Peyer's patch (tissue), 4 donors: ENCODE data around the gene GNG13. TPM values are rescaled to one million over a fixed set of nuclear protein-coding genes. Genes with fewer than 3 reads are reported as not detected.

Experiments used
- DNase-seq, 3 donors: peaks; one replicate each; pipeline ENCODE4 v3.0.0-alpha.2; 2017 to 2019
- H3K27ac ChIP-seq, 4 donors: fragments of 200-600 bp; sonication (generic); one replicate each; pipeline ENCODE4 v1.5.1; 2016 to 2019
- H3K27me3 ChIP-seq, 2 donors: fragments of 200-600 bp; sonication (generic); one replicate each; pipeline ENCODE4 v1.5.1; 2019
- H3K36me3 ChIP-seq, 3 donors: fragments of 200-600 bp; sonication (generic); one replicate each; pipeline ENCODE4 v1.5.1; 2016 to 2019
- H3K4me1 ChIP-seq, 4 donors: fragments of 200-600 bp; sonication (generic); one replicate each; pipeline ENCODE4 v1.5.1; 2016 to 2019
- H3K4me3 ChIP-seq, 4 donors: fragments of 200-600 bp; sonication (generic); 1 replicate in 3 of 4; 2 replicates in 1 of 4; pipeline ENCODE4 v1.5.1; 2016 to 2019; ENCODE audit warnings: mild to moderate bottlenecking in 1 of 4
- H3K9me3 ChIP-seq, 4 donors: fragments of 200-600 bp; sonication (generic); one replicate each; pipeline ENCODE4 v1.5.1; 2016 to 2019; ENCODE audit warnings: mild to moderate bottlenecking in 1 of 4
- CTCF ChIP-seq, 6 experiments: fragments of 450-650 bp in 4 of 6; fragments of 200-600 bp in 2 of 6; sonication (generic) in 1 of 6; IDR thresholded peaks; one replicate each; pipeline ENCODE4 v1.5.1; 2017 to 2019; ENCODE audit warnings: antibody characterized with exemption in 6 of 6, mild to moderate bottlenecking in 3 of 6, moderate library complexity in 1 of 6
- POLR2A ChIP-seq, 2 donors: fragments of 450-650 bp; IDR thresholded peaks; one replicate each; pipeline ENCODE4 v1.5.1; 2017; ENCODE audit warnings: antibody characterized with exemption in 2 of 2, mild to moderate bottlenecking in 2 of 2, moderate library complexity in 2 of 2
- total RNA-seq, 4 donors: library from RNA; depleted of rRNA; stranded (reverse); fragments of >200 nt; gene quantifications; one replicate each; pipeline ENCODE4 v1.1.0, GENCODE V29; 2016

The GNG13 gene
- total RNA-seq, 4 donors from 2014 or later: 1.9 TPM; not detected in 3

GRCh38 chr16:803754-804080, 3.2 kb upstream of the GNG13 start:
- no peaks in the 10 kb centered on the region for H3K9me3 ChIP-seq
- H3K4me3 ChIP-seq: no peak overlapping the region
- no peaks in the 10 kb centered on the region for H3K36me3 ChIP-seq
- TF ChIP-seq CTCF (IDR thresholded peaks at IDR 0.05) (no peak), POLR2A (IDR thresholded peaks at IDR 0.05) (no peak)
- DNase-seq: no peak
- no peak overlapping the region for H3K27ac ChIP-seq
- H3K27me3 ChIP-seq: peaks cover 0 to 21% of the 10 kb centered on the region in 2 donors
- H3K4me1 ChIP-seq: peaks cover 0 to 6% (median 2%) of the 10 kb centered on the region in 4 donors

GRCh38 chr16:802914-803753, 2.6 kb upstream of the GNG13 start:
- peaks cover 0 to 21% of the 10 kb centered on the region in 2 donors for H3K27me3 ChIP-seq

GRCh38 chr16:802461-802860, 1.9 kb upstream of the GNG13 start:
- H3K4me1 ChIP-seq: peaks cover 0 to 3% (median 0%) of the 10 kb centered on the region in 4 donors
- DNase-seq: no peak
- no peaks in the 10 kb centered on the region for H3K9me3 ChIP-seq
- peaks cover 0 to 21% of the 10 kb centered on the region in 2 donors for H3K27me3 ChIP-seq
- H3K36me3 ChIP-seq: no peaks in the 10 kb centered on the region
- no peak for TF ChIP-seq CTCF (IDR thresholded peaks at IDR 0.05)
- H3K27ac ChIP-seq: no peak overlapping the region
- H3K4me3 ChIP-seq: no peak overlapping the region

More at GRCh38 chr16:802914-803753, 2.6 kb upstream of the GNG13 start:
- Histone ChIP-seq H3K4me1 (peaks cover 0 to 3% (median 1%) of the 10 kb centered on the region in 4 donors), H3K27ac (no peak overlapping the region), H3K4me3 (no peak overlapping the region), H3K9me3 (no peaks in the 10 kb centered on the region), H3K36me3 (no peaks in the 10 kb centered on the region)
- TF ChIP-seq POLR2A (IDR thresholded peaks at IDR 0.05): no peak
- no peak for DNase-seq

GRCh38 chr16:801584-802363, 1.2 kb upstream of the GNG13 start:
- TF ChIP-seq POLR2A (IDR thresholded peaks at IDR 0.05) (no peak), CTCF (IDR thresholded peaks at IDR 0.05) (no peak)
- peaks cover 0 to 21% of the 10 kb centered on the region in 2 donors for H3K27me3 ChIP-seq
- peaks cover 0 to 3% (median 0%) of the 10 kb centered on the region in 4 donors for H3K4me1 ChIP-seq
- H3K4me3 ChIP-seq: no peak overlapping the region
- DNase-seq: no peak
- no peaks in the 10 kb centered on the region for H3K36me3 ChIP-seq
- no peaks in the 10 kb centered on the region for H3K9me3 ChIP-seq
- H3K27ac ChIP-seq: no peak overlapping the region

GRCh38 chr16:800834-801511, 439 bp upstream of the GNG13 start:
- TF ChIP-seq CTCF (IDR thresholded peaks at IDR 0.05) (no peak), POLR2A (IDR thresholded peaks at IDR 0.05) (no peak)
- DNase-seq: no peak
- H3K27me3 ChIP-seq: peaks cover 0 to 21% of the 10 kb centered on the region in 2 donors
- no peaks in the 10 kb centered on the region for H3K36me3 ChIP-seq
- H3K4me3 ChIP-seq: no peak overlapping the region
- H3K4me1 ChIP-seq: peaks cover 0 to 3% (median 0%) of the 10 kb centered on the region in 4 donors
- H3K9me3 ChIP-seq: no peaks in the 10 kb centered on the region
- no peak overlapping the region for H3K27ac ChIP-seq
